Nephron progenitor cell (in vitro differentiated cells): ENCODE results near the gene FZD10.

Experiments used
- DNase-seq: peaks from one replicate; pipeline ENCODE4 v3.0.0; 2021
- H3K27ac Mint-ChIP-seq: 2 replicates; pipeline ENCODE4 v1.8.0; 2021; ENCODE audit warnings: mild to moderate bottlenecking, moderate library complexity, mixed read lengths
- H3K27me3 Mint-ChIP-seq: 2 replicates; pipeline ENCODE4 v1.8.0; 2021; ENCODE audit warnings: mild to moderate bottlenecking, low read depth, mixed read lengths; ENCODE audit not compliant: poor library complexity
- H3K36me3 Mint-ChIP-seq: 2 replicates; pipeline ENCODE4 v1.8.0; 2021; ENCODE audit warnings: low read depth, mixed read lengths
- H3K4me1 Mint-ChIP-seq: 2 replicates; pipeline ENCODE4 v1.8.0; 2021; ENCODE audit warnings: mixed read lengths
- H3K4me3 Mint-ChIP-seq: 2 replicates; pipeline ENCODE4 v1.8.0; 2021; ENCODE audit warnings: mild to moderate bottlenecking, moderate library complexity, mixed read lengths
- H3K9me3 Mint-ChIP-seq: 2 replicates; pipeline ENCODE4 v1.8.0; 2021; ENCODE audit warnings: mild to moderate bottlenecking, moderate library complexity, mixed read lengths
- CTCF ChIP-seq: fragments of 200-600 bp; sonication (generic); IDR thresholded peaks from 2 replicates; pipeline ENCODE4 v1.5.0; 2021; ENCODE audit warnings: antibody characterized with exemption

The FZD10 gene

DNA sequence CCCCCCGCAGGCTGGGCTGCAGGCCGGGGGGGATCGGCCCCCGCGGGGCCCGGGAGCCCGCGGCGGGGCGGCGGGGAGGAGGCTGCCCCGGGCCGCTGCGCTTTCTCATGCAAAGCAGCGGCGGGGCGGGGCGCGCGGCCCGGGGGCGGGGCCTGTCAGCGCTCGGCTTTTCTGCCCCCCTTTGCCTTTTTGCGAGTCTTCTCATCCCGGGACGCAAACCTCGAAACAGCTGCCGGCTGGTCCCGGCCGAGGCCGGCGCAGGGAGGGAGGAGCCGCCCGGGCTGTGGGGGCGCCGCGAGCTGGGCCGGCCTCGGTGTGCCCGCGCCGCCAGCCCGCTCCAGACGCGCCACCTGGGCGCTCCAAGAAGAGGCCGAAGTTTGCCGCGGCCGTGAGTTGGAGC lies at the start of gene FZD10:
Gene FZD10 (plus strand): TSS at position 198 of the 400 bp plus-strand sequence. CDS start 479 bp downstream, outside the sequence.
- Mint-ChIP-seq H3K36me3 (no peaks in the 10 kb centered on the region), H3K4me1 (peaks cover 42% of the 10 kb centered on the region), H3K27me3 (peaks cover 3% of the 10 kb centered on the region), H3K27ac (peak within 1 kb of the TSS; percentile 97), H3K4me3 (peak within 1 kb of the TSS; percentile 91), H3K9me3 (no peaks in the 10 kb centered on the region)
- peak; percentile 94 for DNase-seq
- no peak for TF ChIP-seq CTCF

DNA sequence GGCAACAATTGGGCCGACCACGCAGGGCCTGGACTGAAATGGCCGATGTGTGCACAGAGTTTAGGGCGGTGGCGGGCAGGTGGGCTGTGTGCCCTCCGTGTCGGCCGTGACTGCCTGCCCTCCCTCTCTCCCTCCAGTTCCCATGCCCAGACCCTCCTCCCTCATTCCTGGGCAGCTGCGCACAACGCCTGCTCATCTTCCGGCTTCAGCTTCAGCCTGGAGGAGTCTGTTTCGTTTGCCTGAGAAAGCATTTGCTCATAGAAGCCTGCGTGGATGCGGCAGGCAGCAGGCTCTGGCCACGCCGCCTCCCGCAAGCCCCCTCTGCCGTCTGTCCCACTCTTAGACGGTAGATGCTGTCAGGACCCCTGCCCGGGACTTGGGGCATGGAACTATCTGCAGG lies 47.3 kb upstream of the FZD10 start:
- H3K9me3 Mint-ChIP-seq, result no peaks in the 10 kb centered on the region
- TF ChIP-seq CTCF, result no peak
- H3K36me3 Mint-ChIP-seq, result no peaks in the 10 kb centered on the region
- no peak overlapping the region for H3K4me3 Mint-ChIP-seq
- H3K4me1 Mint-ChIP-seq, result peaks cover 81% of the 10 kb centered on the region
- no peak overlapping the region for H3K27ac Mint-ChIP-seq
- no peak for DNase-seq
- peaks cover 14% of the 10 kb centered on the region for H3K27me3 Mint-ChIP-seq

GRCh38 chr12:130115646-130116045 lies 46.6 kb upstream of the FZD10 start:
- no peak for TF ChIP-seq CTCF
- Mint-ChIP-seq H3K36me3 (no peaks in the 10 kb centered on the region), H3K4me1 (peaks cover 81% of the 10 kb centered on the region), H3K9me3 (no peaks in the 10 kb centered on the region), H3K27ac (no peak overlapping the region), H3K4me3 (no peak overlapping the region), H3K27me3 (peaks cover 14% of the 10 kb centered on the region)
- DNase-seq, result no peak

GRCh38 chr12:130116791-130117190 lies 45.5 kb upstream of the FZD10 start:
- no peak for TF ChIP-seq CTCF
- no peaks in the 10 kb centered on the region for H3K9me3 Mint-ChIP-seq
- H3K4me1 Mint-ChIP-seq, result peaks cover 81% of the 10 kb centered on the region
- no peaks in the 10 kb centered on the region for H3K36me3 Mint-ChIP-seq
- H3K27ac Mint-ChIP-seq, result no peak overlapping the region
- no peak overlapping the region for H3K4me3 Mint-ChIP-seq
- H3K27me3 Mint-ChIP-seq, result peaks cover 16% of the 10 kb centered on the region
- no peak for DNase-seq

DNA sequence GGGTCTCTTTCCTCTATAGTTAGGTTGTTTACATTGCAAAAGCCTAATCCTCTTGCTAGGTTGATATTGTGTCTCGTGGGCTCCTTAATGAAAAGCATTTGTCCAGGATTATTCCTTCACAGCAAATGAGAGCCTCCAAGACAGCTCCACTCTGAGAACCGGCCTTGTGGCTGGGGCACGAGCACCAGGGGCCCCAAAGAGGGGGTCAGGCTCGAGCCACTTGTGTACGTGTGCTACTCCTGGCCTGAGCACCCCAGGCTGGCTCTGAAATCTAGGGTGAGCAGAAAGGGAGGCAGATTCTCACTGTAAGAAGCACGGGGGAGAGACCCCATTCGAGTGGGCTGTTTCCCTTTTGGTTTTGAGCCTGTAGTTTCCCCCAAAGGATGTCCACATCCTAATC lies 45.0 kb upstream of the FZD10 start:
- no peaks in the 10 kb centered on the region for H3K36me3 Mint-ChIP-seq
- H3K4me3 Mint-ChIP-seq, result no peak overlapping the region
- H3K27me3 Mint-ChIP-seq, result peaks cover 14% of the 10 kb centered on the region
- DNase-seq, result no peak
- H3K27ac Mint-ChIP-seq, result peak overlapping the region; percentile 84
- H3K4me1 Mint-ChIP-seq, result peaks cover 81% of the 10 kb centered on the region
- no peaks in the 10 kb centered on the region for H3K9me3 Mint-ChIP-seq
- TF ChIP-seq CTCF, result no peak

- no peak for DNase-seq
- no peak for TF ChIP-seq CTCF
- Mint-ChIP-seq H3K4me1 (peaks cover 81% of the 10 kb centered on the region), H3K4me3 (no peak overlapping the region), H3K36me3 (no peaks in the 10 kb centered on the region), H3K27ac (peak overlapping the region; percentile 84), H3K27me3 (peaks cover 12% of the 10 kb centered on the region), H3K9me3 (no peaks in the 10 kb centered on the region)
Measured at GRCh38 chr12:130117701-130118100, 44.6 kb upstream of the FZD10 start.
